Esophagus (tissue), 2 donors: Measurements from ENCODE around the gene RAPGEF6. TPM values are rescaled to one million over a fixed set of nuclear protein-coding genes. Genes with fewer than 3 reads are reported as not detected.

Experiments used
- H3K27ac ChIP-seq, 2 donors: one replicate each; pipeline ENCODE4 v1.5.1; 2013; ENCODE audit warnings: low read depth in 2 of 2, mild to moderate bottlenecking in 2 of 2, inconsistent platforms in 1 of 2, low read length in 1 of 2, moderate library complexity in 1 of 2
- H3K27me3 ChIP-seq, 2 donors: one replicate each; pipeline ENCODE4 v1.6.1; 2013; ENCODE audit warnings: low read length in 2 of 2, control low read depth in 1 of 2, mild to moderate bottlenecking in 1 of 2; ENCODE audit not compliant: insufficient read depth in 2 of 2, control insufficient read depth in 1 of 2
- H3K36me3 ChIP-seq, 2 donors: one replicate each; pipeline ENCODE4 v1.6.1; 2013; ENCODE audit warnings: low read length in 1 of 2; ENCODE audit not compliant: control insufficient read depth in 2 of 2, insufficient read depth in 2 of 2
- H3K4me1 ChIP-seq, 2 donors: one replicate each; pipeline ENCODE4 v1.6.1; 2013; ENCODE audit warnings: low read length in 1 of 2; ENCODE audit not compliant: control insufficient read depth in 2 of 2, insufficient read depth in 2 of 2
- H3K4me3 ChIP-seq, 2 donors: one replicate each; pipeline ENCODE4 v1.5.1; 2013; ENCODE audit warnings: low read length in 2 of 2, mild to moderate bottlenecking in 2 of 2, low read depth in 1 of 2, moderate library complexity in 1 of 2
- H3K9me3 ChIP-seq, 2 donors: one replicate each; pipeline ENCODE4 v1.6.1; 2013; ENCODE audit warnings: mild to moderate bottlenecking in 2 of 2, low read depth in 1 of 2, low read length in 1 of 2, moderate library complexity in 1 of 2; ENCODE audit not compliant: control insufficient read depth in 2 of 2, insufficient read depth in 1 of 2
- WGBS, 2 donors: extraction: QIAGEN DNeasy Blood & Tissue Kit; methylation state at CpG; one replicate each; pipeline ENCODE4 v1.1.7; 2013; 5-methylcytosine and 5-hydroxymethylcytosine counted together
- polyA plus RNA-seq, 2 donors: library from polyadenylated mRNA; stranded (reverse); fragments of 200-250 nt; gene quantifications; one replicate each; pipeline ENCODE4 v1.2.3, GENCODE V29; 2013
- donor health status: healthy with polysubstance abuse.
- donor health status: Bipolar disorder and iron deficiency.

The RAPGEF6 gene
- polyA plus RNA-seq, 2 donors: 2.3 TPM

GRCh38 chr5:131536850-131537448 lies 98.1 kb downstream of the RAPGEF6 start:
- no peaks in the 10 kb centered on the region for H3K27me3 ChIP-seq
- no peaks in the 10 kb centered on the region for H3K4me1 ChIP-seq
- H3K27ac ChIP-seq: no peak overlapping the region
- H3K9me3 ChIP-seq: no peaks in the 10 kb centered on the region
- no peaks in the 10 kb centered on the region for H3K36me3 ChIP-seq
- H3K4me3 ChIP-seq: no peak overlapping the region
- WGBS, 2 donors: 82 to 86% methylated on average over 2 of the region's 2 CpGs

GRCh38 chr5:131536211-131536826 lies 98.7 kb downstream of the RAPGEF6 start:
- Histone ChIP-seq H3K9me3 (no peaks in the 10 kb centered on the region), H3K4me1 (no peaks in the 10 kb centered on the region), H3K27ac (no peak overlapping the region), H3K27me3 (no peaks in the 10 kb centered on the region), H3K36me3 (no peaks in the 10 kb centered on the region), H3K4me3 (no peak overlapping the region)
- 71 to 76% methylated on average over 6 of the region's 6 CpGs for WGBS, 2 donors

- no peaks in the 10 kb centered on the region for H3K4me1 ChIP-seq
- no peaks in the 10 kb centered on the region for H3K27me3 ChIP-seq
- no peaks in the 10 kb centered on the region for H3K36me3 ChIP-seq
- no peak overlapping the region for H3K27ac ChIP-seq
- WGBS, 2 donors: 67 to 68% methylated on average over 2 of the region's 2 CpGs
- H3K4me3 ChIP-seq: no peak overlapping the region
- no peaks in the 10 kb centered on the region for H3K9me3 ChIP-seq
Measured at GRCh38 chr5:131534974-131535373, 100.1 kb downstream of the RAPGEF6 start.

- H3K9me3 ChIP-seq: no peaks in the 10 kb centered on the region
- H3K27me3 ChIP-seq: no peaks in the 10 kb centered on the region
- peaks cover 0 to 4% of the 10 kb centered on the region in 2 donors for H3K4me1 ChIP-seq
- H3K4me3 ChIP-seq: no peak overlapping the region
- no peaks in the 10 kb centered on the region for H3K36me3 ChIP-seq
- WGBS, 2 donors: 97 to 98% methylated on average over 1 of the region's 1 CpG
- no peak overlapping the region for H3K27ac ChIP-seq
Measured at GRCh38 chr5:131533836-131534235, 101.2 kb downstream of the RAPGEF6 start.

GRCh38 chr5:131532031-131532640 lies 102.9 kb downstream of the RAPGEF6 start:
- H3K4me3 ChIP-seq: no peak overlapping the region
- no peaks in the 10 kb centered on the region for H3K36me3 ChIP-seq
- WGBS, 2 donors: 40 to 51% methylated on average over 6 of the region's 6 CpGs
- H3K27me3 ChIP-seq: no peaks in the 10 kb centered on the region
- H3K4me1 ChIP-seq: peaks cover 0 to 4% of the 10 kb centered on the region in 2 donors
- no peaks in the 10 kb centered on the region for H3K9me3 ChIP-seq
- no peak overlapping the region for H3K27ac ChIP-seq

GRCh38 chr5:131530706-131531331 lies 104.2 kb downstream of the RAPGEF6 start:
- Histone ChIP-seq H3K36me3 (no peaks in the 10 kb centered on the region), H3K27ac (no peak overlapping the region), H3K4me1 (peaks cover 0 to 4% of the 10 kb centered on the region in 2 donors), H3K4me3 (no peak overlapping the region), H3K27me3 (no peaks in the 10 kb centered on the region), H3K9me3 (no peaks in the 10 kb centered on the region)
- 59 to 62% methylated on average over 2 of the region's 2 CpGs for WGBS, 2 donors

GRCh38 chr5:131528682-131529081 lies 106.3 kb downstream of the RAPGEF6 start:
- H3K27me3 ChIP-seq: no peaks in the 10 kb centered on the region
- no peak overlapping the region for H3K27ac ChIP-seq
- peaks cover 0 to 4% of the 10 kb centered on the region in 2 donors for H3K4me1 ChIP-seq
- H3K9me3 ChIP-seq: no peaks in the 10 kb centered on the region
- H3K36me3 ChIP-seq: no peaks in the 10 kb centered on the region
- H3K4me3 ChIP-seq: no peak overlapping the region

GRCh38 chr5:131525805-131526204 lies 109.2 kb downstream of the RAPGEF6 start:
- Histone ChIP-seq H3K4me1 (peaks cover 0 to 4% of the 10 kb centered on the region in 2 donors), H3K36me3 (no peaks in the 10 kb centered on the region), H3K27me3 (no peaks in the 10 kb centered on the region), H3K27ac (no peak overlapping the region), H3K4me3 (no peak overlapping the region), H3K9me3 (no peaks in the 10 kb centered on the region)
- 67 to 76% methylated on average over 1 of the region's 1 CpG for WGBS, 2 donors

GRCh38 chr5:131524431-131524830 lies 110.6 kb downstream of the RAPGEF6 start:
- WGBS, 2 donors: 96 to 99% methylated on average over 4 of the region's 4 CpGs

More at GRCh38 chr5:131524431-131524830, 110.6 kb downstream of the RAPGEF6 start:
- H3K4me1 ChIP-seq: peaks cover 0 to 2% of the 10 kb centered on the region in 2 donors
- H3K9me3 ChIP-seq: no peaks in the 10 kb centered on the region
- H3K27me3 ChIP-seq: no peaks in the 10 kb centered on the region
- no peak overlapping the region for H3K27ac ChIP-seq
- no peak overlapping the region for H3K4me3 ChIP-seq
- H3K36me3 ChIP-seq: no peaks in the 10 kb centered on the region
